Activated effector memory CD4-positive, alpha-beta T cell treated with anti-CD3 and anti-CD28 coated beads, Interleukin-2, amount 50 U/mL, for 16 hours (primary cell): ENCODE data around the gene ARMC9.
"Not testable (repeated sequence)": the region's sequence is repeated elsewhere in the genome, so short reads cannot be mapped to it uniquely, and the experiment has no call there.

Experiments used
- DNase-seq: peaks from one replicate; pipeline ENCODE4 v3.0.0-alpha.2; 2020

Gene ARMC9

GRCh38 chr2:231288590-231288989, 90.2 kb downstream of the ARMC9 start:
- no peak for DNase-seq

GRCh38 chr2:231290321-231291015, 92.0 kb downstream of the ARMC9 start:
- no peak for DNase-seq

- DNase-seq = no peak
Observed at GRCh38 chr2:231292472-231293134, 94.2 kb downstream of the ARMC9 start.

- DNase-seq = no peak
Observed at GRCh38 chr2:231293163-231293562, 94.7 kb downstream of the ARMC9 start.

GRCh38 chr2:231294116-231294515, 95.7 kb downstream of the ARMC9 start:
- no peak for DNase-seq

GRCh38 chr2:231294571-231295362, 96.3 kb downstream of the ARMC9 start:
- DNase-seq = no peak

- DNase-seq = no peak
Observed at GRCh38 chr2:231295363-231295655, 96.9 kb downstream of the ARMC9 start.

GRCh38 chr2:231296401-231296974, 98.1 kb downstream of the ARMC9 start:
- no peak for DNase-seq

GRCh38 chr2:231297108-231297908, 98.9 kb downstream of the ARMC9 start:
- no peak for DNase-seq

- DNase-seq = no peak
Observed at GRCh38 chr2:231298091-231298490, 99.7 kb downstream of the ARMC9 start.

- DNase-seq = no peak
Observed at GRCh38 chr2:231299267-231299666, 100.8 kb downstream of the ARMC9 start.

GRCh38 chr2:231300020-231300721, 101.7 kb downstream of the ARMC9 start:
- no peak for DNase-seq

GRCh38 chr2:231300722-231301076, 102.3 kb downstream of the ARMC9 start:
- DNase-seq = no peak

- not testable (repeated sequence) for DNase-seq
Observed at GRCh38 chr2:231304259-231304658, 105.8 kb downstream of the ARMC9 start.

- DNase-seq = no peak
Observed at GRCh38 chr2:231305221-231305620, 106.8 kb downstream of the ARMC9 start.

GRCh38 chr2:231306791-231307393, 108.5 kb downstream of the ARMC9 start:
- no peak for DNase-seq

- no peak for DNase-seq
Observed at GRCh38 chr2:231308219-231308618, 109.8 kb downstream of the ARMC9 start.

- no peak for DNase-seq
Observed at GRCh38 chr2:231308631-231309428, 110.4 kb downstream of the ARMC9 start.

GRCh38 chr2:231312066-231312465, 113.6 kb downstream of the ARMC9 start:
- DNase-seq = no peak

GRCh38 chr2:231315896-231316295, 117.5 kb downstream of the ARMC9 start:
- no peak for DNase-seq

- DNase-seq = no peak
Observed at GRCh38 chr2:231317579-231317978, 119.1 kb downstream of the ARMC9 start.
